ENCODE data around the gene ATP1A4.
A peak's percentile ranks its signal among the peaks of the same experiment; 100 is the strongest.
"Not testable (repeated sequence)": the region's sequence is repeated elsewhere in the genome, so short reads cannot be mapped to it uniquely, and the experiment has no call there.

ATP1A4 gene

DNA sequence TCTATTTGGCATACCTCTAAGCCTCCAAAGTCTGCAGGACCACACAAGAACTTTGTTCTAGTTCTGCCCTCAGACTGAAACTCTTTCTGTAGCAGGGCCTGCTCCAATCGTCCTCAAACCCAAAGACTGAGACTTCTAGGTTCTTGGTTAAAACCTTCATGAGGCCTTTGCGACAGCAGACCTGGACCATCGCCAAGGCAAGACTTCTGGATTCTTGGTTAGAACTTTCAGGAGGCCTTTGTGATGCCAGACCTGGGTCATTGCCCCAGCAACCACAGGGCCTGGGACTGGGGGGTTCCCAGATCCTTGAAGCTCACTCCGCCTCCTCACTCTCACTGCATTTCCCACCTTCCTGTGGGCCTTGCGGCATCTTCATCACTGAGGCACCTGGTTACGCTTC lies at the start of gene ATP1A4:
ATP1A4 (plus strand) TSS at position 301 of the 400 bp plus-strand sequence. CDS start 438 bp downstream, outside the sequence.
- no peak for DNase-seq (ENCODE audit: low spot score)

GRCh38 chr1:160101717-160102522 lies 49.5 kb upstream of the ATP1A4 start:
- no peak for DNase-seq (ENCODE audit: low spot score)

DNA sequence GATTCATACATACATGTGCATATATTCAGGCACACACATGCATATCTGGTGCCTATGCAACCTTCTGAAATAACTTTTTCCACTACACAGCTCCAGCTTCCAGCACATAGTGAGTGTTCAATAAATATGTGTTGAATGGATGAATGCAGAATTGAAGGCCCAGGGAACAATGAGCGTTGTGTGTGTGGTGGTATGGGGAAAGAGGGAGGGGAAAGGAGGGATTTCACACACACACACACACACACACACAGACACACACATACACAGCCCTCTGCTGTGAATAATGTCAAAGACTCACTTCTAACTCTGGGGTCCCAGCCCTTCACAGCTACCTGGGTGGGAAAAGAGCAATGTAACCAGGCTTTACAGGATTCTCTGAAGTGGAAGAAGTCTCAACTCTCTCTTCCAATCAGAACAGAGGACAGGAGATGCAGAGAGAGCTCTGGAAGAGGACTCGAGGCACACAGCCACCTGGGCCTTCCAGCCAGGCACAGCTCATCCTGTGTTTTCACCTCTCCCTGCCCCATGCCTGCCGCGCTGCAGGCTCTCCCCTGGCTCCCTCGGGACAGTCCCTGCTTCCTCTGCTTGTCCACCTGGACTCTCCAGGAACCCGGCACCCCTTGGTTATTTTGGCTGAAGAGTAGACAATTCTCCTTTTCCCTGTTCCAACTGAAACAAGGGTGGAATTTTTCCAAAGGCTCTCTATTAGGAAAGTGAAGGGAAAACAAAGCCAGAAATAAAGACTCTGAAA lies 47.6 kb upstream of the ATP1A4 start:
- no peak for DNase-seq (ENCODE audit: low spot score)

GRCh38 chr1:160104486-160104885 lies 46.9 kb upstream of the ATP1A4 start:
- no peak for DNase-seq (ENCODE audit: low spot score)

GRCh38 chr1:160105155-160105554 lies 46.2 kb upstream of the ATP1A4 start:
- no peak for DNase-seq (ENCODE audit: low spot score)

GRCh38 chr1:160107512-160107911 lies 43.9 kb upstream of the ATP1A4 start:
- DNase-seq (ENCODE audit: low spot score): no peak

DNA sequence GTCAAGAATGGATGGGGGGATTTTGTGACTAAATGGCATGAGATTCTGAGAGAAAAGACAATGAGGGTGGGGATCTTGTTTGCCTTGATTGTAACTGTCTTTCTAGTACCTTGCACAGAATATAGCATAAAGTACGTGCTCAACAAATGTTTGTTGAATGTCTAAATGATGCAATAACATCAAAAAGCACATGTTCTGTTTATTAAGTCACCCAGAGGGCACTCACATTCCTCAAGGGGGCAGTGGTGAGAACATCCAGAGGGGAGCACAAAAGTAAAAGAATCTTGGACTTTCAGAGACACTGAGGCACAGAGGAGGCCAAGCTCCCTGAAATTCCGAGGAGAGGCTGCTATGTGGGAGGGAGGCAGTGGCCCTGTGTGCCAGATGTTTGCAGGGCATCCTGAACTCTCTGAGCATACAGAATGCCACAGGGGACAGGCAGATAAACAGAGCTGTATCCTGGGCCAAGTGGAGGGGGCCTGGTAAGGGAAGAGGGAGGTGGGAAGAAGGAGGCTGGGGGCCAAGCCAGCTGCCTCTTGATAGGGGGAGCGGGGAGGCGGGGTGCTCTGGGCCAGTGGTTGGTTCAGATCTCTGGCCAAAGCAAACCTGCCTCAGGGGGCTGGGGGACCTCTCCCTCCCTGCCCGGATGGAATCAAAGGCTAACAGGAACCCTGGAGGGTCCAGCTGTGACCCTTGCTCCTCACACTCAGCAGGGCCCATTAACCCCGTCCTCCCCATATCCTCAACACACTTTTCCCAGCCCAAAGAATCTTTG lies 42.3 kb upstream of the ATP1A4 start:
- peak; percentile 65 for DNase-seq (ENCODE audit: low spot score)

DNA sequence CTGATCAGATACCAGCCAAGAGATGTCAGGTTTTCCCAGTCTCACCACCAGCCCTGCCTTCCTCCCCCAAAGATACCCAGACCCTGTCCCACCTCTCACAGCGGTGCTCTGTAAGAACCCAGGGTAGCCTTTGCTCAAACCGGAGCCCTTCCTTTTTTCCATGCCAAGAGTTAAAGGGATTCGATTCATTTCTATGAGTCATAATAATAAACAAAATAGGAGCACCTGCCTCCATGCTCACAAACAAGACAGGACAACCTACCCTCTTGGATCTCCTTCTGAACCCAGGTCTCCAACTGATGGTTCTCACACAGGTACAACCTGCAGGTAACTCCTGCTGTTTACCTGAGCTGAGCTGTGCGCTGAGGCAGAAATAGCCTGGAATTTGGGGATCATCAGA lies 41.7 kb upstream of the ATP1A4 start:
- DNase-seq (ENCODE audit: low spot score): no peak

- not testable (repeated sequence) for DNase-seq (ENCODE audit: low spot score)
Measured at GRCh38 chr1:160111462-160111861, 39.9 kb upstream of the ATP1A4 start.

DNA sequence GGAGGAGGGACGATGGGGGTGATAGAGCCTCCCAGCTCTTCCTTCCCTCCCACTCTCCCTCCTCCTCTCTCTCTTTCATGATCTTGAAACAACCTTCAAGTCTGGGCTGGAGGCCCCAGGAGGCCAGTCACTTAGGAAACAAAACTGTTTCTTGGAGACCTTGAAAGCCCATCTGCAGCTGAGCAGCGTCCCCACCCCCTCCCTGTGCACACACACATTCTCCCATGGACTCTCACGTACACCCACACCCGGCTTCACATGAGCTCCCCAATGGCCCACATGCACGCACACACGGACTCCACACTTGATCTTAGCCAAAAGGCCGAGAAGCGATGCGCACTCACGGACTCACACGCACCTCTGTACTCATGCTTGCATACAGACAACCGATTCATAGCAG lies 39.0 kb upstream of the ATP1A4 start:
- no peak for DNase-seq (ENCODE audit: low spot score)

- DNase-seq (ENCODE audit: low spot score): no peak
Measured at GRCh38 chr1:160113407-160113806, 38.0 kb upstream of the ATP1A4 start.

DNA sequence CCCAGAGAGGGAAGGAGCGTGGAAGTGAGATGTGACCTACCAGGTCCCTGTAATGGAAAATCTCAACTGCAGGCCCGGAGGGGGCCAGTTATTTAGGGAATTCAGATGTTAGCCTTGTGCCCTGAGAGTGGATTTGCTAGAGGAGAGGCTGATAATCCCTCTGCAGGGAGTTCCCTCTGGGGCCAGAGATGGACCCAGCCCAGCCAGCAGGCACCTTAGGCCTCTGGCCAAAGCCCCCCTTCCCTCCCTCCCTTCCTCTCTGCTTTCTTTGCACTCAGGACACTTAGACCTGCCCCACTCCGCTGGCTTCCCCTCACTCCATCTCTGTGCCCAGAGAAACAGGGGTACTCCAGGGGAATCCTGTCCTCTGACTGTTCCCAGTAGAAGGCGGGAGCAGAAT lies 37.3 kb upstream of the ATP1A4 start:
- peak; percentile 41 for DNase-seq (ENCODE audit: low spot score)

DNA sequence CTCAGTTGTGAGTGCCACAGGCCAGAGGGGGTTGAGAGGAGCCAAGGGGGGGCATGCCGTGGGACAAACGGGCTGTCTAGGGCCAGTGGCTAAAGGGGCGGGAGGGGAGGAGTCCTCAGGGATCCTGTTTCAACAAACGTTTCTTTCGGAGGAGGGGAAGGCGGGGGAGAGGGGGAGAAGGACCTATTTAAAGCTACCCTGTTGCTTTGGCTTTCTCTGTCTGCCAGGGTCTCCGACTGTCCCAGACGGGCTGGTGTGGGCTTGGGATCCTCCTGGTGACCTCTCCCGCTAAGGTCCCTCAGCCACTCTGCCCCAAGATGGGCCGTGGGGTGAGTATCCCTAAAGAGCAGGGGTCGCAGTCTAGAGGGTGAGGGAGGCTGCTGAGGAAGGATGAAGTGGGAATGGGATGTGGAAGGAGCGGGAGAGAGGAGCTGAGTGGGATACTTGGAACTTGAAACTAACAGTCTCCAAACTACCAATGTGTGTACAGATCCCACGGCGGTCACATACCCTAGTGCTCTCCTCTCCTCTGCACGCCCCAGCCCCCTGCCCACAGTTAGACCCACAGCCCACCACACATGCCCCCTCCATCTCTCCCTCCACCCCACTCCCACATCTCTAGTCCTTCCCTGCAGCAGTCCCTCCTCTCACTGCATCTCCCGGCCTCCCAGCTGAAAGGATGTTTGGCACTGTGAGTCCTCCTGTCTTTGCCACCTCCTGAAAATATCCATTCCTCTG lies 35.7 kb upstream of the ATP1A4 start, which contains the start of gene ATP1A2:
ATP1A2 (plus strand) TSS at position 215 of the 738 bp plus-strand sequence; CDS start at position 318, 103 bp downstream.
- DNase-seq (ENCODE audit: low spot score): peak; percentile 72

GRCh38 chr1:160116283-160117147 lies 34.9 kb upstream of the ATP1A4 start:
- no peak for DNase-seq (ENCODE audit: low spot score)

DNA sequence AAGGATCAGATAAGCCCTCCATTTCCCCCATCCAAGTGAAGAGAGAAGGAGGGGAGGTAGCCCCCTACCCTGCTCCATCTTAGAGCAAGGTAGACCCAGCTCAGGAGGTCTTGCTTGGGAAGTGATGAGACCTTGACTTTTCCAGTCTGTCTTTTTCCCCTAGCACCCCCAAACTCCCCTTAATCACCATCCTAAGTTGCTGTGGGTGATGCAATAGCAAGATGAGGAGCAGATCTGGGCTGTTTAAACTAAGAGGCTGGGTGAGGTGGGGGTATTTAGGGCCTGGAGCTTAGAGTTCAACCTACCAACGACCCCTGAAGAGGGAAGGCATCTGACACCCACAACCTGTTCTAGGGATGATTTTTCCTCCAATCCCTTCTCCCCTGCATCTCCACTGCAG lies 34.1 kb upstream of the ATP1A4 start:
- DNase-seq (ENCODE audit: low spot score): no peak

- peak; percentile 64 for DNase-seq (ENCODE audit: low spot score)
Measured at GRCh38 chr1:160117709-160118183, 33.7 kb upstream of the ATP1A4 start.

GRCh38 chr1:160118928-160119327 lies 32.5 kb upstream of the ATP1A4 start:
- no peak for DNase-seq (ENCODE audit: low spot score)

- no peak for DNase-seq (ENCODE audit: low spot score)
Measured at GRCh38 chr1:160120797-160121196, 30.6 kb upstream of the ATP1A4 start.

- DNase-seq (ENCODE audit: low spot score): no peak
Measured at GRCh38 chr1:160121388-160121787, 30.0 kb upstream of the ATP1A4 start.

GRCh38 chr1:160122978-160123495 lies 28.4 kb upstream of the ATP1A4 start:
- no peak for DNase-seq (ENCODE audit: low spot score)
